Measurements from ENCODE around the gene WDR47.

DNA sequence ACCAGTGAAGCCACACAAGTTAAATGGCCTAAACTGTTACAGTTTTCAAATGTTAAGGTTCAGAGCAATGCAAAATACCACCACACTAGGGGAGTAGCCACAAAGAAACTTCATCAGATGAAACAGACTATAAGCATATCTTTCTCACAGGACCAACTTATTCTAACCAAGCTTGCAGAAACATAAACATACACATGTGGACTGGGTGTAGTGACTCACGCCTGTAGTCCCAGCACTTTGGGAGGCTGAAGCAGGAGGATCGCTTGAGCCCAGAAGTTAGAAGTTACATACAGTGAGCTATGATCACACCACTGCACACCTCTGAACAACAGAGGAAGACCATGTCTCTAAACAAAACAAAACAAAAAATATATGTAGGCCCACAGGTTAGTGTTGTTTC, 17.3 kb downstream of the WDR47 start:
- no peak for TF ChIP-seq EZH2 (IDR thresholded peaks at IDR 0.05; ENCODE audit: low read depth, low read length, severe bottlenecking)
- TF ChIP-seq EGR1 (IDR thresholded peaks at IDR 0.05; ENCODE audit: borderline replicate concordance, low read depth, low read length), result no peak
